DOHH2 (cell line): ENCODE data around the gene FLAD1.

Source experiments
- H3F3A ChIP-seq: fragments of 200-600 bp; sonication (generic), shearing (Covaris generic); 2 replicates; pipeline ENCODE4 v1.6.0; 2016; ENCODE audit warnings: antibody characterized with exemption, mild to moderate bottlenecking; ENCODE audit not compliant: control insufficient read depth, insufficient read depth
- H3K27ac ChIP-seq: fragments of 200-600 bp; sonication (generic); 2 replicates; pipeline ENCODE4 v1.5.1; 2014; ENCODE audit warnings: low read depth, mild to moderate bottlenecking, low read length, moderate library complexity
- H3K27me3 ChIP-seq: fragments of 200-600 bp; sonication (generic); 2 replicates; pipeline ENCODE4 v1.6.1; 2014; ENCODE audit warnings: mild to moderate bottlenecking, low read length, mixed read lengths; ENCODE audit not compliant: control insufficient read depth
- H3K36me3 ChIP-seq: fragments of 200-600 bp; sonication (generic); 2 replicates; pipeline ENCODE4 v1.6.1; 2014; ENCODE audit warnings: mild to moderate bottlenecking, low read length, moderate library complexity, mixed read lengths; ENCODE audit not compliant: control insufficient read depth
- H3K4me1 ChIP-seq: fragments of 200-600 bp; sonication (generic); 2 replicates; pipeline ENCODE4 v1.6.1; 2014; ENCODE audit warnings: mild to moderate bottlenecking, low read length, mixed read lengths; ENCODE audit not compliant: control insufficient read depth
- H3K4me2 ChIP-seq: fragments of 200-600 bp; sonication (generic); 2 replicates; pipeline ENCODE4 v1.6.0; 2014; ENCODE audit warnings: mild to moderate bottlenecking, low read length, moderate library complexity
- H3K4me3 ChIP-seq: fragments of 200-600 bp; sonication (generic); 2 replicates; pipeline ENCODE4 v1.5.1; 2014; ENCODE audit warnings: mild to moderate bottlenecking, low read length, mixed read lengths
- H3K79me2 ChIP-seq: fragments of 200-600 bp; sonication (generic); 2 replicates; pipeline ENCODE4 v1.6.1; 2014; ENCODE audit warnings: mild to moderate bottlenecking, low read length, mixed read lengths; ENCODE audit not compliant: control insufficient read depth
- H3K9me2 ChIP-seq: fragments of 200-600 bp; sonication (generic); replicated peaks from 2 replicates; pipeline ENCODE4 v1.6.1; 2014; ENCODE audit warnings: mild to moderate bottlenecking, low read length, mixed read lengths; ENCODE audit not compliant: control insufficient read depth
- H3K9me3 ChIP-seq: fragments of 200-600 bp; sonication (generic); 2 replicates; pipeline ENCODE4 v1.6.1; 2014; ENCODE audit warnings: antibody characterized with exemption, low read length, mixed read lengths; ENCODE audit not compliant: control insufficient read depth, insufficient read depth
- H4K20me1 ChIP-seq: fragments of 200-600 bp; sonication (generic); 2 replicates; pipeline ENCODE4 v1.6.0; 2014; ENCODE audit warnings: low read depth, mild to moderate bottlenecking, antibody characterized with exemption, low read length, moderate library complexity; ENCODE audit not compliant: control insufficient read depth, insufficient read depth
- CTCF ChIP-seq: fragments of 200-600 bp; sonication (generic); IDR thresholded peaks from one replicate; pipeline ENCODE4 v1.5.1; 2014; ENCODE audit warnings: antibody characterized with exemption, mild to moderate bottlenecking, low read depth, low read length; ENCODE audit not compliant: poor library complexity, severe bottlenecking
- EZH2phosphoT487 ChIP-seq: fragments of 200-600 bp; sonication (generic); IDR thresholded peaks from 2 replicates; pipeline ENCODE4 v1.6.1; 2017; ENCODE audit warnings: borderline replicate concordance, mild to moderate bottlenecking, antibody characterized with exemption, low read length, moderate library complexity, mixed read lengths

The FLAD1 gene

GRCh38 chr1:154987326-154987725 is 4.2 kb downstream of the FLAD1 start:
- Histone ChIP-seq H3K4me3 (no peak overlapping the region), H3K9me3 (no peaks in the 10 kb centered on the region), H3K79me2 (peaks cover 64% of the 10 kb centered on the region), H3K36me3 (peaks cover 53% of the 10 kb centered on the region), H4K20me1 (peaks cover 9% of the 10 kb centered on the region; the same call in 1 of the 2 replicates), H3K27ac (no peak overlapping the region), H3F3A (no peaks in the 10 kb centered on the region; the same call in 1 of the 2 replicates), H3K4me1 (peaks cover 16% of the 10 kb centered on the region), H3K4me2 (no peak overlapping the region), H3K9me2 (no peaks in the 10 kb centered on the region), H3K27me3 (no peaks in the 10 kb centered on the region)
- no peak for TF ChIP-seq EZH2phosphoT487
- no peak for TF ChIP-seq CTCF

GRCh38 chr1:154988058-154988954 is 5.2 kb downstream of the FLAD1 start:
- peaks cover 9% of the 10 kb centered on the region; the same call in 1 of the 2 replicates for H4K20me1 ChIP-seq

GRCh38 chr1:154989195-154989860 is 6.2 kb downstream of the FLAD1 start:
- peaks cover 47% of the 10 kb centered on the region for H3K79me2 ChIP-seq
- H3K4me2 ChIP-seq: no peak overlapping the region
- no peaks in the 10 kb centered on the region for H3K9me3 ChIP-seq
- H3K27me3 ChIP-seq: no peaks in the 10 kb centered on the region
- no peak overlapping the region for H3K4me3 ChIP-seq
- H4K20me1 ChIP-seq: peaks cover 9% of the 10 kb centered on the region; the same call in 1 of the 2 replicates
- no peak overlapping the region for H3K27ac ChIP-seq
- no peaks in the 10 kb centered on the region for H3K9me2 ChIP-seq
- H3K4me1 ChIP-seq: peaks cover 6% of the 10 kb centered on the region
- peaks cover 7% of the 10 kb centered on the region for H3F3A ChIP-seq
- no peak for TF ChIP-seq CTCF
- no peak for TF ChIP-seq EZH2phosphoT487
- H3K36me3 ChIP-seq: peaks cover 53% of the 10 kb centered on the region

More at GRCh38 chr1:154988058-154988954, 5.2 kb downstream of the FLAD1 start:
- Histone ChIP-seq H3K4me1 (peaks cover 10% of the 10 kb centered on the region), H3K27ac (no peak overlapping the region), H3K36me3 (peaks cover 53% of the 10 kb centered on the region), H3F3A (no peaks in the 10 kb centered on the region; the same call in 1 of the 2 replicates), H3K9me3 (no peaks in the 10 kb centered on the region), H3K4me2 (no peak overlapping the region; the same call in 1 of the 2 replicates), H3K27me3 (no peaks in the 10 kb centered on the region), H3K79me2 (peaks cover 57% of the 10 kb centered on the region), H3K4me3 (no peak overlapping the region), H3K9me2 (no peaks in the 10 kb centered on the region)
- TF ChIP-seq EZH2phosphoT487 (no peak), CTCF (peak; percentile 21)
